LoVo (cell line): ENCODE data around the gene SPTBN1.

Experiments used
- DNase-seq: peaks from one replicate; pipeline ENCODE4 v3.0.0-alpha.2; 2016; ENCODE audit warnings: low spot score

The SPTBN1 gene

DNA sequence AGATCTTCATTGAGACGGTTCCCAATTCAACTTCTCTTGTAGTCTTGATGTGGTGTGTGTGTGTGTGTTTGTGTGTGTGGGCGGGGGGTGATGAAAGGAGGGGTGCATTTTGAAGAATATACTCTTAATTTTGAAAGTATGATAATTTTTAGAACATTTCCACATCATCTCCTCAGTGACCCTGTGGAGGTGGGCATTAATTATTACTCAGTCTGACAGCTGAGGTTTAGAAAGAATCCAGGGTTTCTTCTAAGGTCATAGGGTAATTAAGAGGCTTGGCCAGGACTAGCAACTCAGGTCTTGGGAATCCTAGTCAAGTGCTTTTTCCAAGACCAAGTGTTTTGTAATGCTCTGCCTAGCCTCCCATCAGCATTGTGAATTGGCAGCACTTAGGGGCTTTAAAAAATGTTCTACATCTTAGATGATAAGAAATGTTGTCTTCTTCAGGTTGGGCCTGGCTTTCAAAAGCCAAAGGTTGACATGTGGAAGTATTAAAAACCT, 100.5 kb downstream of the SPTBN1 start:
- no peak for DNase-seq

DNA sequence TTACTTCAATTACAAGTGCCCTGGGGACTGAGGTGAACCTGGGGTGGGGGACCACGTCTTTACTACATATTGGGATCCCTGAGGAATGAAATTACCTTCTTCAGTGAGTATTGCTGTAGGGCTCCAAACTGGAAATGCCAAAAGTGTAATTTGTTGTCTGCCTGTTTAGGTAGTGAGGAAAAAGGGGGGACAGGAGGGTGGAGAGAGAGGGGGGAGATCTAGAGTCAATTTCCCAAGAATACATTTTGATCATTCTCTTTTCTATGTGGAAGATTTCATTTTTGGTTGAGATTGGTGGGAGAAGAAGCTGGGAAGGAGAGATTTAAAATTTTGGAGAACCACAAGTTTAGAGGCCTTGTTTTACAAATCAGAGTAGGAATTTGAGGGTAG, 101.1 kb downstream of the SPTBN1 start:
- no peak for DNase-seq

DNA sequence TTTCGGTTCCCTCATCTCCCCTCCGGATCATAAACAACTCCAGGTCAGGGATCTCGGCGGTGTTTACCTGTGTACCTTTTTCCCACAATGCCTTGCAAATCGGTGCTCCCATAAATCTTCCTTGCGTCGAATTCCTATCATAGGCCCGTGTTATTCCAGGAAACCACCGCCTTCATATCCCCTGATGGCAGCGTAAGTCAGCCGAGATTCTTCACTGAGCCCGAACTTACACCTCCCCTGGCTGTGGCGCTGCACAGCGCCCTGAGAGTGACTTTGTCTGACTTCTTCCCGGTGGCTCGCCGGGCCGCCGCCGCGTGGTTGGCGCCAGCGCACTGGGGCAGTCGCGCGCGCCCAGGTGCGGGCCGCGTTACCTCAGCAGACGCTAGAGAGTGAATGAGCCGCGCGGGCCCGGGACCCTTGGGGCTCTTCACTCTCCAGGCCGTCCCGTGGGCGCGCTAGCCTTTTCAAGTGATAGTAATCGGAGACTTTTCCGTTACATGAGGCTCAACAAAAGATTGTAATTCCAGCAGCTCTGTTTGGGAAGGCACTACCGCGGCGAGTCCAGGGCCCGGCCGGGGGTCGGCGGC, 101.6 kb downstream of the SPTBN1 start:
- DNase-seq = peak; percentile 85

DNA sequence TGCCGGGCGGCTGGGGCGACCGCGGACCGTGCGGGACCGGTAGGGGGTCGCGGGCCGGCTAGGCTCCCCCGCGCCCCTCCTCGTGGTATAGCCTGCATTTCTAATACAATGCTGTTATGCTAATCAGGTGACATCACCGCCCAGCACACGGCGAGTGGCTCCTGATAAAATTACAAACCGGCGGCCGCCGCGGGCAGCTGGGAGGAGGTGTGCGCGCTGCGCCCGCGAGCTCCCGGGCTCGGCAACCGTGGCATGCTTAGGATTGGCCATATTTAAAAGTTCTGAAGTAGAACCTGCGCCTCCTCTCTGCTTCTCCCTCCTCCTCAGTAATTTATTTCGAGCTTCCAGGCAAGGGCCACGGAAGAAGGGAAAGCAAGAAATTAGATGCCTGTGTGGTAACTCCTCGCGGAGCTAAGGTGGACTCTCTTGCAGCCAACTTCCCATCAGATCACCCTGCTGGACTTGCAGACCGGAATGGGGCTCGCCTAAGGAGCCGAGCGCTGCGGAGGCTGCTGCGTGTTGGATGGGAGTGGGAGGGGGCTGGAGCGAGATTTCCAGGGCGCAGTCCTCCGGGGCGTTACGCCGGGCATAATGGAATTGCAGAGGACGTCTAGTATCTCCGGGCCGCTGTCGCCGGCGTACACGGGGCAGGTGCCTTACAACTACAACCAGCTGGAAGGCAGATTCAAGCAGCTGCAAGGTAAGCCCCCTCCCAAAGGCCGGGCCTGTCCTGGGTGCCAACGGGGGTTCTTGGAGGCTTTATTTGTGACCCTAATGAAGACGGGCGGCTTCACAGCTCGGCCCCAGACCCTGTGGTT, 102.3 kb downstream of the SPTBN1 start:
- DNase-seq = peak; percentile 75

DNA sequence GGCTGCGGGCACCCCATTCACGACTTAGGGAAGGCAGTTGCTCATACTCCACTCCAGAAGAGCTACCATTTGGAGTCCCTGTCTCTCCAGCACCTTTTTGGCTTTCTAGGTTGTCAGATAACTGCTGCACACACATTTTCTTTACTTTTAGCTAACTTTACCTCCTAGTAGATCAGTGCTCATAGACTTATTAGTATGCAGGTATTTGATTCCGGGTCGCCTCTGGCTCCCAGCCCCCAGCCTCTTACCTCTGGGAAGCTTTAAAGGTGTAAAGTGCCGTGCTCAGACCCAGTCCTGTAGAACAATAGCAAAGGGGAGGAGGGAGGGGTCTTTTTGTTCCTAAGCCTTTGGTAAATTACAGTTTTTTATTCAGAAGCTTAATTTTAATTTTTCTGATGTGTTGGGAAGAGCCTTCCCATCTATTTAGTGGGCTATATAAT, 102.9 kb downstream of the SPTBN1 start:
- DNase-seq = no peak

DNA sequence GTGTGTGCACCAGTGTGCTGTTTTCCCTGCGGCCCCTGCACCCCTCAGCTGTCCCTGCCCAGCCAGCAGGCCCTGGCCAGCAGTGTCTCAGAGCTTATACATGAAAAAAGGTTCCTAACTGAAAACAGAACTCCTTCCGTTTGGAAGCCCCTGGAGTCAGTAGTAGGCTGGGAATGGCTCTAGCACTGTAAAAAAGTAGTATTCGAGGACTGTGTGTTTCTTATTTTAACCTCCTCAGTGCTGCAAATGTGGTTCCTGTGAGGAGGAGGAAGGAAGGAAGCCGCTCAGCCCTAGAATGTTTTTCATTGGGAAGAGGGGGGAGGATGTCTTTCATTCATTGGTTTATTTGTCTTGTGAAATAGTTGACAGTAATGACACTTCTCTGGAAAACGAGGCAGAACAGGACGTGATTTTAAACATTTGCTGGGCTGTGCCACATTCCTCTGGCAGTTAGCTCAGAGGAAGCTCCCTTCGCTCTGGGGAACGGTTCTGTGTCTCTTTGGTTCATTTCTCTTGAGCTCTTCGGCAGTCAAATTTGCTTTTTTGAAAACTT, 103.5 kb downstream of the SPTBN1 start:
- DNase-seq = peak; percentile 39

DNA sequence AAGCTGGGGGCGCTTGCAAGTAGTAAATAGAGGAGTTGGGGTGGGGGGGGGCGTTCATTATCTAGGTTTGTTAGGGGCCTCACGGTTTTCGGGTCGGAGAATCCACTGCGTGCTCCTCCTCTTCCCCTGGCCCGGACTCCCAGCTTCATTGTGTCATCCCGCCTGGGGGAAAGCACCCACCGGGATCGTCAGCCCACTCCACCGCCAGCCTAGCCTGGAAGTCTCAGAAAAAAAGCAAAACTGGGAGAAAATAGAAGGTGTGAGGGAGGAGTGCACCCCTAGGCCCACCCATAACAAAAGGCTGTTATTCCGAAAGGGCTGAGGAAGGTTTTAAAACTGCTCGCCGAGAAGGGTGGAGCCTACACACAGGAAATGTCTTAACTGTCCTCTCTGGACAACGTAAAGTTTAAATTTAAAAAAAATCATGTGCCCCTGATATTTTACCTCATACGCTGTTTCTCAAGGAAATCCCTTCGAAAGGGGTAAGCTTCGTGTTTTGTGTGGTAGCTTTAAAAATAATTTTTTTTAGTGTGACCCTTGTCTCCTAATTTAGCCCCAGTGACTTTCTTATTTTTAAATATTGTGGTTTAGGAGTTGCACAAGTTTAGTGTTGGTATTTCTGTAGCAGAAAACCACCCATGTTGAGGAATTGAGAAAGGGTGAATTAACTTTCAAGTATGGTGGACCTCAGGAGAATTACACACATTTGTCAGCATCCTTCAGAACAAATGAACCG, 104.2 kb downstream of the SPTBN1 start:
- DNase-seq = no peak

DNA sequence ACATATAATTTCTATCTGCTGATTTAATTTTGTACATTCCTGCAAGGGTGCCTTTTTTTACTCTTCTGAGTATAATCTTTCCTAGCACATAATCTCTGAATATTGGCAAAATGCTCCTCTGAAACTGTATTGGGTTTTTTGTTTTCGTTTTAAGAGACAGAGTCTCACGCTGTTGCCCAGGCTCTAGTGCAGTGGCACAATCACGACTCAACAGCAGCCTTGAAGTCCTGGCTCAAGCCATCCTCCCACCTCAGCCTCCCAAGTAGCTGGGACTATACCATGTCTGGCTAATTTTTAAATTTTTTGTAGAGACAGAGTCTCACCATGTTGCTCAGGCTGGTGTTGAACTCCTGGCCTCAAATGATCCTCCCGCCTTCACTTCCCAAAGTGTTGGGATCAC, 104.9 kb downstream of the SPTBN1 start:
- no peak for DNase-seq

DNA sequence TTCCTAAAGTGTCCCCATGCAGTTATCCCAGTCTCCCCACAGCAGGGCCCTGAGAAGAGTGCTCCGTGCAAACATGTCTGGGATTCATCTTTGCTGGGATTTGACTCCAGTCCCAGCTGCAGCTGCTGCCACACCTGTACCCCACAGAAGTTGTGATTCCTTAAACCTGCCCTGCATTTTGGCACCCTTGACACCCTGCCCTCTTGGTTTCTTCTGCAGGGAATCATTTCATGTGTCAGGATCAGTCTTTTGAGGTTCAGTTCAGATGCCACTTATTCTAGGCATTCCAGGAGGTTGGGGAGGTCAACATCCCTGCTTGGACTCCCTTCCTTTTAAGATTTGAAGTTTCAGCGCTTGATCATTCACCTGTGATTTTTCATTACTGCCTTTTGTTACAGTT, 108.3 kb downstream of the SPTBN1 start:
- DNase-seq = no peak

DNA sequence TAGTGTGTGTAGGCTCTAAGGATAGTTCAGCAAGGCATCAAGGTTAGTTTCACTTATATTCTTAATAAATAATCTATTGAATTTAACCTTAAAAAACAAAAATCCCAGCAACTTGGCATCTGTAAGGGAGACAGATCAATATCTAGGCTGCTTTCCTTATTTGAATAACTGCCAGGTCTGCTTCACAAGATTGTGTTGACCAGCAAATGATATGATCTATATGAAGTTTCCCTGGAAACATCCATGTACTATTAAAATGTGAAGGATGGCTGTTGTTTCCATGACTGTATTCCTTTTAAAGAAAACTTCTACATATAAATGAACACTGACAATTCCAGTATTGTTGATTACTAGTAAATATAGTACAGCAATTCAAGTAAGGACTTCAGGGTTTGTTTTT, 109.4 kb downstream of the SPTBN1 start:
- no peak for DNase-seq

DNA sequence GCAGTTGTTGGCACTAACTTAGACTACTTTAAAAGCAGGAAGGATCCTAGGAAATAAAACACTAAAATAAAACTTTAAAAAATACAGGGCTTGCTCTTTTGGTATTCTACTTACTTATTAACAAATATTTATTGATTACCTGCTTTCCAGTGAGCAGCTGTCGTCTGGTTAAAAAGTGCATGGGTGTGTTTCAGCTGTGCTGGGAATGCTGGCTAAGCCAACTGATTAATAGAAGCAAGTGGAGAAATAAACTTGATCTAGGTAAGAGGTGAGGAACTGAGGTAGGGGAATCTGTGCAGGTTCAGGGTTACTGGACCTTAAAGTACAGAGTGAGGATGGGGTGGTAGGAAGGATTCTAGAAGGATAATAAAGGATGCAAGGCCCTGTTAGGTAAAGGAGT, 110.8 kb downstream of the SPTBN1 start:
- DNase-seq = no peak

DNA sequence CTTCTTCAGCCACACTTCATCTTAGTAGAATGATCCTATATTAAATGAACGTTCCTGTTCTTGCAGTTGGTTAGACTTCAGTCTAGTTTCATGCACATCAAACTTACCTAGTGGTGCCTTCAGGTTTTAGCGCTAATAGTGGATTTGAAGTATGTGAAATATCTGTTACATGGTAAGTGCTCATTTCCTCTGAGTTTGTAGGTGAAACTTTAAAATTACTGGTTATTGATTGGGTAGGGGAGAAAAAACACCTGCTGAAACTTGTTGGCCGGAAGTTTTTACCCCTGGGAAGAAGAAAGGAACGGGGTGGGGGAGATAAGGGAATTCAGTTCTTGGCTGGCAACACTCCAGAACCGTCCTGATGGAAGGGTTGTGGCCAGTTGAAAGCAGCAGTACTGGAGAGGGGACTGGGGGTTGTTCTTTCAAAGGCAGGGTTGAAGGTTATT, 112.8 kb downstream of the SPTBN1 start:
- peak; percentile 63 for DNase-seq

DNA sequence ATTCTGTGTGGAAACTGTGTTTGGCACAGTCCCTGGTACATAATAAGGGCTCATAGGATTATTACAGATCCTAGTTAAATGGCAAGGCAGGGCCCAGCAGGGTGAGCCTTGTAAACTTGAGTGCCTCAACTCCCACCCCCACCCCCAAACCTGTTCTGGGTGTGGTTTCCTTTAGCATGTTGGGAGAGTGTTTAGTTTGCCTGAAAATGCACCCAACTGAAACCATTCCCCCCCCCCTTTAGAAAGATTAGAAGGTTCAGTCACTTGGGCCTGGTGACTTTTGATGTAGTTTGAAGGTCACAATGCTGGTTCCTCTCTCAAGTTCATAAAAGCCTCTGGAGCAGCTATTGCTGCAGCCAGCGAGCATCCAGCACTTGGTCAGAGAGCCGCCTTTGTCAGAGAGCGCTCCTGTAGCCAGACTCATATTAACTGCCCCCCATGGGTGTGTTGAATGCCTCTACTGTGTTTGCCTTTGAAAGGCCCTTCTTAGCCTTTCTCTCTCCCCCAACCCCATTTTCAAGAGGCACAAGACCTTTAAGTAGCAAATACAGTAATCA, 113.7 kb downstream of the SPTBN1 start:
- peak; percentile 31 for DNase-seq

DNA sequence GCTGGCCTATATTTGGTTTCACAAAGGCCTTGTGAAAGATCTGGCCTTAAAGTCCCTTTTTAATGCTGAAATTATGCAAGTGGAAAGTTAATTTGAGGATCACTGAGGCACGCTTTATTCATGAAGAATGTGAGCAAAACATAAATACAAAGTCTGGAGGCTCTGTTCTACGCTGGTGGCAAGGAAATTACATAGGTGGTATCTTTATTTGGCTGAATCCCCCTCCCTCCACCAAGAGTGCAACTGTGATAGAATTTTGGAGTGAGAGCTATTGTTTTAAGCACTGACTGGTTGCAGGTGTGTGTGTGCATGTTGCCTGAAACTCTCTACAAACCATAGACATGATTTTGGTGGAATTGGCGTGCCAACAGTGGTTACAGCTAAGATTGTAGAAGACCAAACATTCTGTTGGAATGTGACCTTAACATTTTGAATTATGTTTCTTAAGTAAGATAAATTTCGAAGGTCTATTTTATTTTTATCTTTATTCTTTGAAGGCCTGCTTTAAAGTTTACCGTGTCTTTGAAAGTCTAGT, 114.3 kb downstream of the SPTBN1 start:
- no peak for DNase-seq

DNA sequence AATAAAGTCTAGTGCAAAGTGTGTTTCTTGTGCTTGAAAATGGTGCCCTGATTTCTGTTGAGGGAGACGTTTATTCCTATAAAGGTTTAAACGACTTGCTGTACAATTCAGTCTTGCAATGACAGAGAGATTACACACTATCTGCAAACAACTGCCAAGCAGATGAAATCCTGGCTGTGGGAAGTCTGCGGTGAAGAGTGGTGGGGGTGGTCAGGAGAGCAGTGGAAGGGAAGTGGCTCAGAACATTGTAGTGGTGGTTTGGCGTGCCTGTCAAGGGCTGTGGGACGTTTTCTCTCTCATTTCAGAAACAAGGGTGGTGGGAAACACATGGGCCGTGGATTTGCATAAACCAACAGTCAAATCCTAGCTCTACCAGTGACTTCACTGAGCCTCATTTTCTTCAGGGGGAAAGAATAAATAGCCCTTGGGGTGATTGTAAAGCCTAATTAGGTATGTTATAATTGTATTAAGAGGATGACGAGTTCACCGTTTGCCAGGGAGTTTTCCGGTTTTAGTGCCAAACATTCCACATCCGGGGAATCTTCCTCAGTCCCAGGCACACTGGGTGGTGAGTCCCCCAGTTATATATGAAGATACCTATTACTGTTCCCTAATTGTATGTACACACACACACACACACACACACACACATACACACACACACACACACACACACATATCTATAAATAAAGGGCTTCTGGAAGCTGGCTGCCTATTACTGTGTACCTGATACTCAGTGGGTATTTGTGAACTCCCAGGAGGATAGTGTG, 115.0 kb downstream of the SPTBN1 start:
- peak; percentile 53 for DNase-seq

DNA sequence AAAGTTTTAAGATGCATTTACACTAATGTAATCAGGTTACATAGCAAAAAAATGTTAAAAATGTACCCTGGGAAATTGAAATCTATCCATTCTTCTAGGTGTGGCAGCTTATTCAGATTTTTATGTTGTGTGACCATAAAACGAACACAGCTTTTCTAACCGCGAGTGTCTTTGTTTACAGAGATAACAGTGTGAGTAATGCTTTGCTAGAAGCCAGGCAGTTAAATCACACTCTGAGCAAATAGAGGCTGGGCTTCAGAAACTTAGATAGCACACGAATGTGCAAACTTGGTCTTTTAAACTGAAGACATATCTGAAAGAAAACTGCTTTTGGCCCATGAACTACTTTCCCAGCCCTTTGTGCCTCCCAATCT, 116.1 kb downstream of the SPTBN1 start:
- DNase-seq = peak; percentile 87

DNA sequence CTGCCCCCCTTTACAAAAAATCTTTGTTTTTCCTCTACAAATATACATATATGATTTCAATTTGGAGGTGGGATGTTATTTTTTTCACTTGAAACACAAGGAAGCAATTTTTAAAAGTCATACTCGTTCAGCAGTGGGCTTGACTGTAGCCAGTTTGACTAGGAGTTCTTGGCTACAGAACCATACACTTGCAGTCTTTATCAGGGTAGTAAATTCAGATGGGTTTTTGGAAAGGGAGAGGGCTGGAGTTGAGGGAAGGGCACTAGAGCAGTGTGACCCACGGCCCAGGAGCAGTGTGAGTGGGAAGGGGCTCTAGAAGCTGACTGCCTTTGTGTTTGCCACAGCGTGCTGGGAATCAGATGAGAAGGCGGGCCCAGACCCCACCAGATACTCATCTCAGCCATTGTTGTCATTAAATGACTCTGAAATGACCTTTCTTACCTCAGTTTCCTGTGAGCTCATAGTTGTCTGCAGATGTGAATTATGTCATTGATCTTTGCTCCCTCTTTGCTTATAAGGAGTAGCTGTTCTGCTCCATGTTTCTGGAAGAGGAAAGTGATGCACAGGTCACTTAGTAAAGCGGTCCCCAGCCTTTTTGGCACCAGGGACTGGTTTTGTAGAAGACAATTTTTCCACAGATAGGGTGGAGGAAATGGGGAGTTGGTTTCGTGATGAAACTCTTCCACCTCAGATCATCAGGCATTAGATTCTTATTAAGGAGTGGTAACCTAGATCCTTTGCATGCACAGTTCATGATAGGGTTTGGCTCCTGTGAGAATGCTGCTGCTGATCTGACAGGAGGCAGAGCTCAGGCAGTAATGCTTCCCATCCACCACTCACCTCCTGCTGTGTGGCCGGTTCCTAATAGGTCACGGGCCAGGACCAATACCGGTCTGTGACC, 116.8 kb downstream of the SPTBN1 start:
- DNase-seq = peak; percentile 42

DNA sequence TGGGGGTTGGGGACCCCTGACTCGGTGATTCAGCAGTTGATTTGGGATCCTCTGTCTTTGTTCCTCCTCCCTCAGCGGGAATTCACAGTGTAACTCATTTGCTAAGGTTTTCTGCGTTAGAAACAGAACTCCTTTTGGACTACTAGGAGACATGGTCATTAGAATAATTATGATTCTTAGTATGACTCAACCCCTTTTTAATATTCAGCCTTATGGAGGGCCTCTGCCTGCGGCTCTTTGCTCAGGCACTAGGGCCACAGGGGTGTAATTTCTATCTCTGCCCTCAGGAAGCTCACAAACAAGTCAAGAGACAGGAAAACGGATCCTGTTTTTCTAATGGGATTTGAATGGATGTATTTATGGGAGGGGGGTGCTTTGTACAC, 117.4 kb downstream of the SPTBN1 start:
- DNase-seq = no peak

DNA sequence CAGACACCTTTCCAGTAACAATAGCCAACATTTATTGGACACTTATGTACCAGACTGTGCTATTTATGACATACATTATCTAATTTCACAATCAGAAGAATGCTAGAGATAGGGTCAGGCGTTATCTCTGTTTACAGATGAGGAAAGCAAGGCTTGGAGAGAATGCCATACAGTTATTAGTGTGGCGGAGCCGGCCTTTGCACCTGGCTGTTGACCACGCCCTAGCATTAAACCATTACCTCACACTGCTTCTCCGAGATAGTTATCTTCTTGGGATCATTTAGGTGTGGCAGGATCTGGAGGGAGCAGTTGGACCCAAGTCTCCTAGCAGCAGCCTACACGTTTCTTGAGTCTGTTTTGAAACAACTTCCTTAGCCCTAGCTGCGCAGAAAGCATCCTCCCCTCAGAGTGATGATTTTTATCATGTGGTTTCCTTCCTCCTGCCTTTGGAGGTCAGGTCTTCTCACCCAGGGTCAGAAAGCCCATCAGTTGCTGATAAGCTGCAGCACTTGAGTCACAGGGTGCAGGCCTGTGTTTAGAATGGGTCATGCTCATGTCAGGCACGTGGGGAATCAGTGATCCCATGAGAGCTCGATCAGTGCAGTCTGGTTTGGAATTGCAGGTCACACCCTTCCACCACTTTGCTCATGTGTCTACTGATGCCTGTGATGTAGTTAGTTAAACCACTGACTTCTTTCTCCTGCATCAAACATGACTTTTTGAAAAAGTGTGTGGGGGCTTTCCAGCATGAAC, 118.2 kb downstream of the SPTBN1 start:
- peak; percentile 89 for DNase-seq
